GM12878 (cell line): ENCODE data around the gene EXD3. TPM values are rescaled to one million over a fixed set of nuclear protein-coding genes. Genes with fewer than 3 reads are reported as not detected.

Experiments used
- ATAC-seq: fragments of 200-7000 bp; cut with Tn5 transposase; 3 replicates; pipeline ENCODE4 v1.9.1; 2020; ENCODE audit warnings: mild to moderate bottlenecking, moderate library complexity
- BruUV-seq: library from RNA; stranded (reverse); fragments of 400-500 nt; replicated peaks from 2 replicates; lab custom pipeline; 2021; lab: Mats Ljungman, UMichigan
- CTCF ChIA-PET: fragments of 300-600 bp; sonication (Branson Sonifier 250); formaldehyde crosslinking; extraction: SDS; loops from one replicate; lab custom pipeline; 2021; ENCODE audit warnings: inconsistent platforms; lab: Yijun Ruan, JAX
- POLR2A ChIA-PET: fragments of 350-600 bp; formaldehyde crosslinking; extraction: SDS; loops from one replicate; lab custom pipeline; 2021; ENCODE audit warnings: inconsistent platforms; lab: Charles Lee
- RAD21 ChIA-PET: fragments of 300-600 bp; sonication (Branson Sonifier 250); formaldehyde crosslinking; loops from one replicate; lab custom pipeline; 2023; ENCODE audit warnings: antibody characterized with exemption; ENCODE audit not compliant: unreplicated experiment; lab: Charles Lee
- SMC1A ChIA-PET: fragments of 300-600 bp; sonication (Branson Sonifier 250); formaldehyde crosslinking; loops from one replicate; lab custom pipeline; 2023; ENCODE audit not compliant: unreplicated experiment, uncharacterized antibody; lab: Charles Lee
- DNase-seq: peaks from one replicate; pipeline ENCODE4 v3.0.0-alpha.2; 2011; ENCODE audit warnings: low read depth, low spot score
- FAIRE-seq: peaks from 3 replicates; lab custom pipeline; 2011; peaks lifted over from hg19 to GRCh38; lab: Jason Lieb, UNC
- H2AFZ ChIP-seq: 2 replicates; pipeline ENCODE4 v1.6.0; 2011; ENCODE audit warnings: low read depth, low read length, control low read depth; ENCODE audit not compliant: control insufficient read depth
- H3K27ac ChIP-seq: 2 replicates; pipeline ENCODE4 v1.5.1; 2011; ENCODE audit warnings: control low read depth; ENCODE audit not compliant: control insufficient read depth, insufficient read depth
- H3K27me3 ChIP-seq, 2 experiments: replicated peaks in 1 of 2; 2 replicates each; pipeline versions ENCODE4 v1.6.0 to v1.6.1; 2011; ENCODE audit warnings: low read length in 1 of 2; ENCODE audit not compliant: control insufficient read depth in 2 of 2, insufficient read depth in 2 of 2
- H3K36me3 ChIP-seq, 2 experiments: 2 replicates each; pipeline ENCODE4 v1.5.1; 2011; ENCODE audit warnings: low read length in 1 of 2; ENCODE audit not compliant: control insufficient read depth in 2 of 2, insufficient read depth in 2 of 2
- H3K4me1 ChIP-seq: 2 replicates; pipeline ENCODE4 v1.6.1; 2011; ENCODE audit warnings: mild to moderate bottlenecking, low read length, moderate library complexity, mixed read lengths; ENCODE audit not compliant: control insufficient read depth, insufficient read depth
- H3K4me2 ChIP-seq: 2 replicates; pipeline ENCODE4 v1.6.0; 2011; ENCODE audit warnings: control low read depth; ENCODE audit not compliant: control insufficient read depth, insufficient read depth
- H3K4me3 ChIP-seq: fragments of 200-600 bp; sonication (generic); 2 replicates; pipeline ENCODE4 v1.5.1; 2016
- H3K79me2 ChIP-seq: 2 replicates; pipeline ENCODE4 v1.6.0; 2011; ENCODE audit warnings: low read length; ENCODE audit not compliant: control insufficient read depth, insufficient read depth
- H3K9ac ChIP-seq: 2 replicates; pipeline ENCODE4 v1.8.0; 2011; ENCODE audit warnings: low read length, control low read depth, mixed read lengths; ENCODE audit not compliant: control insufficient read depth, insufficient read depth
- H3K9me3 ChIP-seq: replicated peaks from 3 replicates; pipeline ENCODE4 v1.5.1; 2011; ENCODE audit warnings: mild to moderate bottlenecking, low read length; ENCODE audit not compliant: control insufficient read depth, insufficient read depth
- H4K20me1 ChIP-seq: 2 replicates; pipeline ENCODE4 v1.6.0; 2011; ENCODE audit not compliant: control insufficient read depth, insufficient read depth
- ETV6 ChIP-seq, 2 experiments: fragments of 450-650 bp in 1 of 2; IDR thresholded peaks in 1 of 2; conservative IDR thresholded peaks in 1 of 2; 2 replicates each; pipeline ENCODE4 v1.6.1; 2014; ENCODE audit warnings: antibody characterized with exemption in 1 of 2, borderline replicate concordance in 1 of 2, low read depth in 1 of 2, mild to moderate bottlenecking in 1 of 2, moderate library complexity in 1 of 2
- JUND ChIP-seq: IDR thresholded peaks from 2 replicates; pipeline ENCODE4 v1.6.1; 2012; ENCODE audit warnings: low read depth, mild to moderate bottlenecking, low read length, improper control_type of control experiment, moderate library complexity
- NFXL1 ChIP-seq: fragments of 450-650 bp; IDR thresholded peaks from 2 replicates; pipeline ENCODE4 v1.6.1; 2017; ENCODE audit warnings: antibody characterized with exemption, mild to moderate bottlenecking, borderline replicate concordance
- NFYB ChIP-seq: IDR thresholded peaks from 2 replicates; pipeline ENCODE4 v1.6.1; 2011; ENCODE audit warnings: low read depth, mild to moderate bottlenecking, low read length, improper control_type of control experiment, moderate library complexity; ENCODE audit not compliant: insufficient read depth
- NR2C1 ChIP-seq: fragments of 450-650 bp; IDR thresholded peaks from 2 replicates; pipeline ENCODE4 v1.6.1; 2017; ENCODE audit warnings: antibody characterized with exemption, mild to moderate bottlenecking, moderate library complexity
- POLR2AphosphoS2 ChIP-seq: IDR thresholded peaks from 2 replicates; pipeline ENCODE4 v1.6.1; 2011; ENCODE audit warnings: low read depth, mild to moderate bottlenecking, low read length, improper control_type of control experiment, moderate library complexity
- TARDBP ChIP-seq: IDR thresholded peaks from 2 replicates; pipeline ENCODE4 v1.6.1; 2016; ENCODE audit warnings: borderline replicate concordance
- TCF3 ChIP-seq: IDR thresholded peaks from 2 replicates; pipeline ENCODE4 v1.6.1; 2012; ENCODE audit warnings: low read depth, mild to moderate bottlenecking, low read length, borderline replicate concordance; ENCODE audit not compliant: insufficient read depth
- YBX1 ChIP-seq: fragments of 450-650 bp; IDR thresholded peaks from 2 replicates; pipeline ENCODE4 v1.6.1; 2016; ENCODE audit warnings: antibody characterized with exemption
- WGBS: methylation state at CpG from one replicate; pipeline ENCODE4 v1.1.6; 2016; ENCODE audit warnings: low lambda C conversion rate; ENCODE audit not compliant: insufficient replicate concordance, insufficient coverage; ENCODE audit errors: missing lambda C conversion rate; 5-methylcytosine and 5-hydroxymethylcytosine counted together
- in situ Hi-C: fragments of 300-500 bp; cut with MboI; formaldehyde crosslinking; loops from 9 replicates; pipeline ENCODE4 v1.14.3; 2018; ENCODE audit warnings: mixed read lengths
- intact Hi-C: fragments of 100-400 bp; cut with micrococcal nuclease; formaldehyde crosslinking; loops from one replicate; pipeline ENCODE4 v1.14.2; 2022; ENCODE audit not compliant: unreplicated experiment
- polyA plus RNA-seq, 11 experiments: library from polyadenylated mRNA; depleted of rRNA in 4 of 11; unstranded in 6 of 11; stranded (reverse) in 5 of 11; fragments of >200 nt; fragmentation: Nextera tagmentation in 4 of 11; fragmentation: Illumina TruSeq in 1 of 11; extraction: Ambion mirVana in 4 of 11; extraction: Trizol in 1 of 11; gene quantifications; 1 replicate in 1 of 11; 2 replicates in 10 of 11; pipeline versions ENCODE4 v1.2.1 to v1.2.3, GENCODE V29; 2011 to 2016; ENCODE audit warnings: inconsistent platforms in 2 of 11, missing spikeins in 2 of 11, low read depth in 1 of 11
- total RNA-seq, 4 experiments: library from RNA; depleted of rRNA in 3 of 4; stranded (reverse); fragments of >200 nt in 3 of 4; fragmentation: Illumina TruSeq in 1 of 4; extraction: Trizol in 1 of 4; gene quantifications; 2 replicates each; pipeline versions ENCODE4 v1.2.1 to v1.2.3, GENCODE V29; 2013 to 2021
- TF ChIP-seq, protein P1 (sequence below): fragments of 450-650 bp; IDR thresholded peaks from 2 replicates; pipeline ENCODE4 v1.6.1; 2017; ENCODE audit warnings: low read depth, mild to moderate bottlenecking, moderate library complexity
- TF ChIP-seq, protein P2 (sequence below): IDR thresholded peaks from 2 replicates; pipeline ENCODE4 v1.6.1; 2012; ENCODE audit warnings: mild to moderate bottlenecking, low read depth, low read length

EXD3 gene
- total and polyA plus RNA-seq, 10 of the 15 experiments (the other 5 are each of a cell fraction or from before 2014, with no cell fraction given): 0.21 to 7.1 (median 3.6) TPM

DNA sequence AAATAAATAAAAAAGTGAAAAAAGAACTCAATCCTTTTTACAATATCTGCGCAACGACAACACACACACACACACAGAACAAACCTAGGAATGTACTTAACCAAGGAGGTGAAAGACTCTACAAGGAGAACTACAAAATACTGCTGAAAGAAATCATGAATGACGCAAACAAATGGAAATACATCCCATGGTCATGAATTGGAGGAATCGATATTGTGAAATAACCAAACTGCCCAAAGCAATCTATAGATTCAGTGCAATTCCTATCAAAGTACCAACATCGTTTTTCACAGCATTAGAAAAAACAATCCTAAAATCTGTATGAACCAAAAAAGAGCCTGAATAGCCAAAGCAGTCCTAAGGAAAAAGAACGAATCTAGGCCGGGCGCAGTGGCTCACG, 91.0 kb downstream of the EXD3 start:
- POLR2A ChIA-PET: no interaction called here
- H3K4me1 ChIP-seq: no peaks in the 10 kb centered on the region
- FAIRE-seq (no peak), DNase-seq (no peak), ATAC-seq (no peak)
- H2AFZ ChIP-seq: no peak overlapping the region
- no peaks in the 10 kb centered on the region for H3K79me2 ChIP-seq
- no peaks in the 10 kb centered on the region for H3K27me3 ChIP-seq
- intact Hi-C loops: no loop called here
- no peak overlapping the region for H3K4me3 ChIP-seq
- CTCF ChIA-PET: no interaction called here
- RAD21 ChIA-PET: no interaction called here
- H3K9me3 ChIP-seq: peaks cover 2% of the 10 kb centered on the region
- H3K36me3 ChIP-seq: no peaks in the 10 kb centered on the region
- no peak overlapping the region for H3K9ac ChIP-seq
- H3K27ac ChIP-seq: no peak overlapping the region
- H4K20me1 ChIP-seq: no peaks in the 10 kb centered on the region
- WGBS: 79% methylated on average over 9 of the region's 9 CpGs
- no peak for TF ChIP-seq TARDBP
- TF ChIP-seq POLR2AphosphoS2: no peak
- no peak for TF ChIP-seq TCF3
- no peak for TF ChIP-seq NFXL1
- no peak for TF ChIP-seq ETV6 (conservative IDR thresholded peaks at IDR 0.05 in 1 of 2, IDR thresholded peaks at IDR 0.05 in 1 of 2; ENCODE audit: borderline replicate concordance in 1 of 2, low read depth in 1 of 2)
- BruUV-seq: no TSS peak
- in situ Hi-C loops: no loop called here
- SMC1A ChIA-PET: no interaction called here
- H3K4me2 ChIP-seq: no peak overlapping the region

DNA sequence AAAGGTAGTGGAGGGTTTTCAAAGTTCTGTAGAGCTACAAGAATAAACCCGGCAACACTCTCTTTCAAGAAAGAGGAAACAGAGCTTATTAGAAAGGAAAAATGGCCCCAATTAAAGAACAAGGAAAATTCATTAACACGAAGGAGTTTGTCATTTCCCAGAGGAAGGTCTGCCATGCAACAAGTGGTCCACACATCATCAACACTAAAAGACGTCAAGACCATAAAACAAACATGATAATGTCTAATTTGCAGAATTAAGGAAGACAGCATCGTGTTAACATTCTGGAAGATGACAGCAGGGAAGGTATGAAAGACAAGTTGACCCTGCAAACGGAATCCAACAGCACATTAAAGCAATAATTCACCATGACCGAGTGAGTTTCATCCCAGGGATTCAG, 92.3 kb downstream of the EXD3 start:
- in situ Hi-C loops: no loop called here
- intact Hi-C loops: no loop called here
- no peaks in the 10 kb centered on the region for H3K36me3 ChIP-seq
- BruUV-seq: no TSS peak
- WGBS: 47% methylated on average over 6 of the region's 6 CpGs
- ChIA-PET SMC1A (no interaction called here), RAD21 (no interaction called here), POLR2A (no interaction called here), CTCF (no interaction called here)
- H3K9ac ChIP-seq: no peak overlapping the region
- no peak for ATAC-seq
- H3K9me3 ChIP-seq: no peaks in the 10 kb centered on the region; the same call in none of the 3 replicates
- H3K27me3 ChIP-seq: no peaks in the 10 kb centered on the region
- peaks cover 6% of the 10 kb centered on the region; the same call in 1 of the 2 replicates for H3K4me1 ChIP-seq
- no peak overlapping the region for H3K4me2 ChIP-seq
- no peak for FAIRE-seq
- no peak overlapping the region for H2AFZ ChIP-seq
- no peak overlapping the region for H3K27ac ChIP-seq
- no peak overlapping the region for H3K4me3 ChIP-seq
- no peaks in the 10 kb centered on the region for H3K79me2 ChIP-seq
- no peak for DNase-seq
- H4K20me1 ChIP-seq: no peaks in the 10 kb centered on the region
- TF ChIP-seq NR2C1: no peak
- TF ChIP-seq YBX1: no peak
- TF ChIP-seq, protein P1, sequence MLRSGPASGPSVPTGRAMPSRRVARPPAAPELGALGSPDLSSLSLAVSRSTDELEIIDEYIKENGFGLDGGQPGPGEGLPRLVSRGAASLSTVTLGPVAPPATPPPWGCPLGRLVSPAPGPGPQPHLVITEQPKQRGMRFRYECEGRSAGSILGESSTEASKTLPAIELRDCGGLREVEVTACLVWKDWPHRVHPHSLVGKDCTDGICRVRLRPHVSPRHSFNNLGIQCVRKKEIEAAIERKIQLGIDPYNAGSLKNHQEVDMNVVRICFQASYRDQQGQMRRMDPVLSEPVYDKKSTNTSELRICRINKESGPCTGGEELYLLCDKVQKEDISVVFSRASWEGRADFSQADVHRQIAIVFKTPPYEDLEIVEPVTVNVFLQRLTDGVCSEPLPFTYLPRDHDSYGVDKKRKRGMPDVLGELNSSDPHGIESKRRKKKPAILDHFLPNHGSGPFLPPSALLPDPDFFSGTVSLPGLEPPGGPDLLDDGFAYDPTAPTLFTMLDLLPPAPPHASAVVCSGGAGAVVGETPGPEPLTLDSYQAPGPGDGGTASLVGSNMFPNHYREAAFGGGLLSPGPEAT: no peak
- TF ChIP-seq, protein P2, sequence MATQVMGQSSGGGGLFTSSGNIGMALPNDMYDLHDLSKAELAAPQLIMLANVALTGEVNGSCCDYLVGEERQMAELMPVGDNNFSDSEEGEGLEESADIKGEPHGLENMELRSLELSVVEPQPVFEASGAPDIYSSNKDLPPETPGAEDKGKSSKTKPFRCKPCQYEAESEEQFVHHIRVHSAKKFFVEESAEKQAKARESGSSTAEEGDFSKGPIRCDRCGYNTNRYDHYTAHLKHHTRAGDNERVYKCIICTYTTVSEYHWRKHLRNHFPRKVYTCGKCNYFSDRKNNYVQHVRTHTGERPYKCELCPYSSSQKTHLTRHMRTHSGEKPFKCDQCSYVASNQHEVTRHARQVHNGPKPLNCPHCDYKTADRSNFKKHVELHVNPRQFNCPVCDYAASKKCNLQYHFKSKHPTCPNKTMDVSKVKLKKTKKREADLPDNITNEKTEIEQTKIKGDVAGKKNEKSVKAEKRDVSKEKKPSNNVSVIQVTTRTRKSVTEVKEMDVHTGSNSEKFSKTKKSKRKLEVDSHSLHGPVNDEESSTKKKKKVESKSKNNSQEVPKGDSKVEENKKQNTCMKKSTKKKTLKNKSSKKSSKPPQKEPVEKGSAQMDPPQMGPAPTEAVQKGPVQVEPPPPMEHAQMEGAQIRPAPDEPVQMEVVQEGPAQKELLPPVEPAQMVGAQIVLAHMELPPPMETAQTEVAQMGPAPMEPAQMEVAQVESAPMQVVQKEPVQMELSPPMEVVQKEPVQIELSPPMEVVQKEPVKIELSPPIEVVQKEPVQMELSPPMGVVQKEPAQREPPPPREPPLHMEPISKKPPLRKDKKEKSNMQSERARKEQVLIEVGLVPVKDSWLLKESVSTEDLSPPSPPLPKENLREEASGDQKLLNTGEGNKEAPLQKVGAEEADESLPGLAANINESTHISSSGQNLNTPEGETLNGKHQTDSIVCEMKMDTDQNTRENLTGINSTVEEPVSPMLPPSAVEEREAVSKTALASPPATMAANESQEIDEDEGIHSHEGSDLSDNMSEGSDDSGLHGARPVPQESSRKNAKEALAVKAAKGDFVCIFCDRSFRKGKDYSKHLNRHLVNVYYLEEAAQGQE: no peak
- TF ChIP-seq ETV6 (conservative IDR thresholded peaks at IDR 0.05 in 1 of 2, IDR thresholded peaks at IDR 0.05 in 1 of 2; ENCODE audit: borderline replicate concordance in 1 of 2, low read depth in 1 of 2): no peak
- no peak for TF ChIP-seq NFYB
- TF ChIP-seq JUND: no peak
